Heart right ventricle (tissue), 16 donors: ENCODE results near the gene ACTA2. TPM values are rescaled to one million over a fixed set of nuclear protein-coding genes. Genes with fewer than 3 reads are reported as not detected.

ENCODE experiments used
- ATAC-seq, 8 donors: fragments of 200-7000 bp; cut with Tn5 transposase; one replicate each; pipeline ENCODE4 v1.9.1; 2020; ENCODE audit warnings: mild to moderate bottlenecking in 8 of 8, moderate library complexity in 8 of 8, moderate number of reproducible peaks in 1 of 8
- DNase-seq, 2 donors: peaks; one replicate each; pipeline ENCODE4 v3.0.0-alpha.2; 2020
- H3K27ac ChIP-seq, 10 donors: fragments of 200-600 bp; sonication (generic) in 2 of 10; one replicate each; pipeline versions ENCODE4 v1.5.0 to v1.8.0; 2020 to 2022; ENCODE audit warnings: mild to moderate bottlenecking in 3 of 10
- H3K27me3 ChIP-seq, 7 donors: fragments of 200-600 bp; one replicate each; pipeline ENCODE4 v1.8.0; 2021 to 2022; ENCODE audit warnings: mild to moderate bottlenecking in 2 of 7
- H3K36me3 ChIP-seq, 9 donors: fragments of 200-600 bp; sonication (generic) in 1 of 9; one replicate each; pipeline versions ENCODE4 v1.5.0 to v1.8.0; 2020 to 2022; ENCODE audit warnings: mild to moderate bottlenecking in 2 of 9
- H3K4me1 ChIP-seq, 9 donors: fragments of 200-600 bp; sonication (generic) in 1 of 9; one replicate each; pipeline versions ENCODE4 v1.5.0 to v1.8.0; 2020 to 2022; ENCODE audit warnings: mild to moderate bottlenecking in 4 of 9
- H3K4me3 ChIP-seq, 10 donors: fragments of 200-600 bp; sonication (generic) in 2 of 10; one replicate each; pipeline versions ENCODE4 v1.5.0 to v1.8.0; 2020 to 2022; ENCODE audit warnings: mild to moderate bottlenecking in 7 of 10, moderate library complexity in 2 of 10
- H3K9me3 ChIP-seq, 11 donors: fragments of 200-600 bp in 10 of 11; sonication (generic) in 2 of 11; one replicate each; pipeline versions ENCODE4 v1.5.0 to v1.8.0; 2013 to 2022; ENCODE audit warnings: mild to moderate bottlenecking in 2 of 11, control low read depth in 1 of 11, moderate library complexity in 1 of 11
- CTCF ChIP-seq, 9 donors: fragments of 200-600 bp; sonication (generic) in 2 of 9; IDR thresholded peaks; one replicate each; pipeline versions ENCODE4 v1.5.0 to v1.8.0; 2021 to 2022; ENCODE audit warnings: antibody characterized with exemption in 9 of 9, mild to moderate bottlenecking in 5 of 9, moderate library complexity in 1 of 9
- WGBS, 2 donors: extraction: QIAGEN DNeasy Blood & Tissue Kit; methylation state at CpG; one replicate each; pipeline ENCODE4 v1.1.7; 2013; ENCODE audit warnings: inconsistent platforms in 1 of 2; 5-methylcytosine and 5-hydroxymethylcytosine counted together
- intact Hi-C, 10 donors: fragments of 100-400 bp; cut with DNase I; formaldehyde crosslinking; loops; one replicate each; pipeline versions ENCODE4 v1.11.1 to v1.14.2; 2022
- polyA plus RNA-seq, 2 donors: library from polyadenylated mRNA; stranded (reverse); fragments of 200-250 nt; gene quantifications; one replicate each; pipeline ENCODE4 v1.2.3, GENCODE V29; 2013
- total RNA-seq, 10 donors: library from RNA; stranded (reverse); fragmentation: NEBNext Ultra II Directional in 3 of 10; extraction: Animal tissue kit (Norgen Biotek cat#: 25700) in 3 of 10; gene quantifications; one replicate each; pipeline versions ENCODE4 v1.2.1 to v1.2.4, GENCODE V29; 2021 to 2023
- donor health status: Arrhythmogenic right ventricular cardiomyopathy.
- donor health status: ischemic (EF 13 %, LVEDD 7.1; RV severe dilation, severe dysfunction).
- donor health status: healthy with polysubstance abuse.
- donor health status: DM: no; HTN: yes; CAD: no.
- donor health status: DM: no; HTN: no; CAD: no.
- donor health status: ischemic (EF 25% LVEDD 6.9; RV normal size, moderate dysfunction).
- donor health status: ischemic (EF 25% LVEDD 5.7; RV mildly dilated, moderate dysfunction).
- donor health status: healthy.
- donor health status: DM: yes; HTN: yes; CAD: no.
- donor health status: Ischemic cardiomyopathy.
- donor health status: ischemic (EF 35%, LVEDD 5.7; RV mildly dilated, moderate dysfunction).
- donor health status: nonischemic (EF 11% LVEDD 7.7; RV severe dilation, severe dysfunction).
- donor health status: DM: yes; HTN: yes; CAD: no.
- donor health status: PGD.
- donor health status: ischemic (EF 29% LVEDD 5.4; RV normal size, mild dysfunction).
- donor health status: nonischemic (EF 23%, LVEDD 6.1; RV moderate dilation, normal function).

Gene ACTA2
- total and polyA plus RNA-seq, 12 donors: 59.4 to 358 (median 76.5) TPM

- Histone ChIP-seq H3K9me3 (no peaks in the 10 kb centered on the region), H3K27me3 (no peaks in the 10 kb centered on the region), H3K4me3 (no peak overlapping the region), H3K27ac (no peak overlapping the region), H3K4me1 (peaks cover 0 to 20% (median 3%) of the 10 kb centered on the region in 9 donors), H3K36me3 (no peaks in the 10 kb centered on the region)
- intact Hi-C loops: no loop called here
- 71 to 95% methylated on average over 1 of the region's 1 CpG for WGBS, 2 donors
- no peak for ATAC-seq
- no peak for DNase-seq
- no peak for TF ChIP-seq CTCF (IDR thresholded peaks at IDR 0.05)
These were observed 4.8 kb upstream of the ACTA2 start for GRCh38 chr10:88957381-88957780.

DNA sequence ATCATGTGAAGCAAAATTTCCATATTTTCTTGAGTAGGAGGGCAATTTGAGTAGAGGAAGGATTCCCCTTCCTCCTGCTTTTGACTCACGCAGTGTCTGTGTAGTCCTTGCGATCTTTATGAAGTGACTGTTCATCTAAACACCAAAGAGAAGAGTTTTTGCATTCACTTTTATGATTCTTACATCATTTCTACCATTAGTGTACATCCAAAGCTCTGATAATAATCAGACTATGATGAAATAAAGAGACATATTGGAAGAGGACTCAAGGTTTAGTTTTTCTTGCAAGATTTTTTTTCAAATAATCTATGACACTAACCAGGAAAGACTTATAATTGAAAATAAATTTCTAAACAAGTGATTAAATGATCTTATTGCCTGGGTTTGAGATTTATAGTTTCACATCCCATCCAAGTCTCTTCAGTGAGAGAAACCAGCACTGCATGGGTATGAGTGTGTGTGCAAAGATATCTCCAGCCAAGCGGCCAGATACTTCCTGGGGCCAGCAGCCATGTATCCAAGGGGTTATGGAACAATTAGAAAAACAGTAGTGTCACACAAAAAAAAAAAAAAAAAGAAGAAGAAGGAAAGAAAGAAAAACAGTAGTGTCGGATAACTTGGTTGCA is 2.0 kb upstream of the ACTA2 start:
- intact Hi-C loops: no loop called here
- H3K4me3 ChIP-seq: no peak overlapping the region
- no peaks in the 10 kb centered on the region for H3K27me3 ChIP-seq
- no peak overlapping the region for H3K27ac ChIP-seq
- H3K4me1 ChIP-seq: peaks cover 0 to 37% (median 24%) of the 10 kb centered on the region in 9 donors
- no peak for TF ChIP-seq CTCF (IDR thresholded peaks at IDR 0.05)
- H3K9me3 ChIP-seq: no peaks in the 10 kb centered on the region
- 88 to 89% methylated on average over 4 of the region's 4 CpGs for WGBS, 2 donors
- H3K36me3 ChIP-seq: no peaks in the 10 kb centered on the region
- DNase-seq: no peak
- ATAC-seq: no peak

GRCh38 chr10:88953662-88954061 is 1.1 kb upstream of the ACTA2 start:
- Histone ChIP-seq H3K36me3 (no peaks in the 10 kb centered on the region), H3K4me1 (peaks cover 0 to 37% (median 24%) of the 10 kb centered on the region in 9 donors), H3K4me3 (no peak overlapping the region), H3K9me3 (no peaks in the 10 kb centered on the region), H3K27ac (peak overlapping the region in 4 of 10 donors; percentile 75 to 89 (median 78)), H3K27me3 (no peaks in the 10 kb centered on the region)
- ATAC-seq (no peak), DNase-seq (no peak)
- intact Hi-C loops: no loop called here
- no peak for TF ChIP-seq CTCF (IDR thresholded peaks at IDR 0.05)
- WGBS, 2 donors: 90 to 91% methylated on average over 5 of the region's 5 CpGs

DNA sequence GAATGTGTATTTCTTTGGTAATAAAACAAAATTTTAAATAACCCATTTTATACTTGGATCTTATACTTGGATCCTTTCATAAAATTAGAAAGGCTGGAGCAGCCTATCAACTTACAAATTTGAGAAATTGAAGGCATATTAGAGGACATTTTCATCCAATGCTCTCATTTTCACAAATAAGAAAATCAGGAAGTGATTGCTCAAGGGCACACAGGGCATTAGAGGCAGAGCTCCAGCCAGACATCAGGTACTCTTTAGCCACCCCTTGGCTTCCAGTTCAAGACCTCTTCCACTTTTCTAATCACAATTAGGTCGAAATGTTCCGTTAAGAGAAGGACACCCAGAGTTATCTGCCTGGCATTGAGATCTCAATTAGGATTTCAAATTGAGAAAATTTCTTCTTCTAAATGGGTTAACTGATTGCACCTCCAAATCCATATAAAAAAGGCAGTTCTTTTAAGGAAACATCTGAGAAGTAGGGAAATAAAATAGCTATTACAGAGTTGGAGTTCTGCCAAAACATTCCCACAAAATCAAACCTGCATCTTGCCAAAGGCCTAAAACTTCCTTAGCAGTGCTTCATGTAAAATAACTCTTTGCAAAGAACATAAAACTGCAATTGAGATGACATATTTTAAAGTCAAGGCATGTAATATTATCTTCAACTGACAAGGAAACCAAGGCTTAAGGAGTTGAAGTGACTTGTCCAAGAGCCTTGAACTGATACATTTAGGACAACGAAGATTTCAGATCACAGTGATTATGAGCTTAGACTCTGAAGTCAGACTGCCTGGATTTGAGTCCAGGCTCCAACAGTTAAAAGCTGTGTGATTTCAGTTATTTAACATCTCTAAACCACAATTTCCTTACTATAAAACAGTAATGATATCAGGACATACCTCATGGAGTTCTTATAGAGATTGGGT is 2.4 kb downstream of the ACTA2 start:
- peaks cover 0 to 15% (median 0%) of the 10 kb centered on the region in 9 donors for H3K36me3 ChIP-seq
- no peak for TF ChIP-seq CTCF (IDR thresholded peaks at IDR 0.05)
- intact Hi-C loops: no loop called here
- no peaks in the 10 kb centered on the region for H3K9me3 ChIP-seq
- 48 to 56% methylated on average over 3 of the region's 3 CpGs for WGBS, 2 donors
- H3K4me3 ChIP-seq: peak overlapping the region in 8 of 10 donors; percentile 8 to 53 (median 38)
- peak overlapping the region in 9 of 10 donors; percentile 8 to 89 (median 75) for H3K27ac ChIP-seq
- ATAC-seq (no peak), DNase-seq (no peak)
- no peaks in the 10 kb centered on the region for H3K27me3 ChIP-seq
- H3K4me1 ChIP-seq: peaks cover 0 to 40% (median 24%) of the 10 kb centered on the region in 9 donors
